VCaP (cell line): ENCODE measurements around the gene CDC25A.

ENCODE experiments used
- H3K27ac ChIP-seq: fragments of 450-650 bp; 2 replicates; pipeline ENCODE4 v1.5.1; 2017
- TF ChIP-seq, protein P1 (sequence below): fragments of 450-650 bp; conservative IDR thresholded peaks from 2 replicates; pipeline ENCODE4 v1.5.1; 2017; ENCODE audit warnings: mild to moderate bottlenecking, moderate library complexity

The CDC25A gene

DNA sequence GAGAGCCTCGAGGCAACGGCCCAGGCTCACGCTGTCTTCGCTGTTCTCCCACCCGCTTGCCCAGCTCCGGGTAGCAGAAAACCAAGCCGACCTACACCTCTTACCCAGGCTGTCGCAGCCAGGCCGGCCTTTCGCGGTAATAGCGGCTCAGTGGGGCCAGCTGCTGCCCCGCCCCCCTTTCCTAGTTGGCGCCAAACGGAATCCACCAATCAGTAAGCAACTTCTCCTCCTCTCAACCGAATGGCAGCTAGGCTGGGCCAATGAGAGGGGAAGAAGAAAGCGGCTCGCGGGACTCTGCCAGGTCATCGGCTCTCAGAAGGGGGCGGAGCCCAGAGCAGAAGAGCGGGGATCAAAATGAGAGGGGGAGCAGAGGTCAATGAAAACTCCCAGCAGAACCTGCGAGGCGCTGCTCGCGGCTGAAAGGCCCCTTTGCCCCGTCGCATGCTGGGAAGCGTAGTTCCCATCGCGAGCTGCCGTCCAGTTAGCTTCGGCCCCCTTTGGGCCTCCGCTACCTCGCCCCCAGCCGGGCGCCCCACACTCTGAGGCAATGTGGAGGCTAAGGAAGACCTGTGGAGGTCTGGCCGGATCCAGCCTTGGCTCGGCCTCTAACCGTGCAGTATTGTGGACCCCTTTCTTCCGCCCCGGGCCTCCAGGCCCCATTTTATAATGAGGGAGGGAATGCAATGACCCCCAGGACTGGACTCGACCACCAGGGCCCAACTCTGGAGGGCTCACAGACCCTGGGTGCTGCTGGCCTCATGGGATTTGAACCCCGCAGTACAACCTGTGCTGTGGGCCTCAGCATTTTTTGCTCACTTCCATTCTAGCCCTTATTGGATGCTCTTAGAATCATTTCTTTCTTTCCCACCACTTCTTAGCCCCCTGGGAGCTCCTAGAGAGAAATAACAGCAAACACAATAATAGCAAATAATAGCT, at the start of gene CDC25A:
CDC25A (minus strand) TSS at position 152 of the 936 bp plus-strand sequence. CDS start 470 bp downstream, outside the sequence.
- peak within 1 kb of the TSS; percentile 86 for H3K27ac ChIP-seq

DNA sequence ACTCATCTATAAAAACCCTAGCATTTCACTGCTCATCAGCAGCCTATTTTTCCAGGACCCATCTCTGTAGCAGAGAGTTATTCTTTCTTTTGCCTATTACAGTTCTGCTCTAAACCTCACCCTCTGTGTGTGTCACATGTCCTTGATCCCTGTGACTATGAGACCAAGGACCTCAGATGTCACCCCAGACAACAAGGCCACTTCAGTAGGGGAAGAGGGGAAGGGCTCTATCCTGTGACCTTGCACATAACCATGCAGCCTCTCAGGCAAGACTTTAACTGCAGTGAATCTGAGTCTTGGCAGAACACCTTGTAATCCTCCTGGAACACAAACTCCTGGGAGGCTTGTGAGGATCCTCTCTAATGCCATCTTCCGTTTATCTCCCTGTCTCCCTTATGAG, 48.3 kb upstream of the CDC25A start:
- peak overlapping the region; percentile 64 for H3K27ac ChIP-seq
- TF ChIP-seq, protein P1, sequence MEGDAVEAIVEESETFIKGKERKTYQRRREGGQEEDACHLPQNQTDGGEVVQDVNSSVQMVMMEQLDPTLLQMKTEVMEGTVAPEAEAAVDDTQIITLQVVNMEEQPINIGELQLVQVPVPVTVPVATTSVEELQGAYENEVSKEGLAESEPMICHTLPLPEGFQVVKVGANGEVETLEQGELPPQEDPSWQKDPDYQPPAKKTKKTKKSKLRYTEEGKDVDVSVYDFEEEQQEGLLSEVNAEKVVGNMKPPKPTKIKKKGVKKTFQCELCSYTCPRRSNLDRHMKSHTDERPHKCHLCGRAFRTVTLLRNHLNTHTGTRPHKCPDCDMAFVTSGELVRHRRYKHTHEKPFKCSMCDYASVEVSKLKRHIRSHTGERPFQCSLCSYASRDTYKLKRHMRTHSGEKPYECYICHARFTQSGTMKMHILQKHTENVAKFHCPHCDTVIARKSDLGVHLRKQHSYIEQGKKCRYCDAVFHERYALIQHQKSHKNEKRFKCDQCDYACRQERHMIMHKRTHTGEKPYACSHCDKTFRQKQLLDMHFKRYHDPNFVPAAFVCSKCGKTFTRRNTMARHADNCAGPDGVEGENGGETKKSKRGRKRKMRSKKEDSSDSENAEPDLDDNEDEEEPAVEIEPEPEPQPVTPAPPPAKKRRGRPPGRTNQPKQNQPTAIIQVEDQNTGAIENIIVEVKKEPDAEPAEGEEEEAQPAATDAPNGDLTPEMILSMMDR, result no peak

More for the DNA sequence above, at the start of gene CDC25A:
- TF ChIP-seq, protein P1, result no peak

DNA sequence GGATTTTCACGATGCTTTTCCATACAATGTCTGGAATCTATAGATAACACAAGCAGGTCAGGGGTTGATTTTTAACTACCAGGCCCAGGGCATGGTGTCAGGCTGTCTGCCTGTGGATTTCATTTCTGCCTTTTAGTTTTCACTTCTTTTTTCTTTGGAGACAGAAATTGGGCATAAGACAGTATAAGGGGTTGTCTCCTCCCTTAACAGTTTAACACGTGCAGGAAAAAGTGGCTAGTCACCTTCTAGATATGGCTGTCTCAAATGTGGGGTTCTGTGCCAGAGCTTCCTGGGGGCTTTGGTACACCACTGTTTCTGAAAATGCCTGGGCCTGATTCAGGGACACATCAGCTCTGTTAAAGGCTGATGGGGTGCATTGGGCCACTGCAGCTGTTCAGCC, 45.3 kb upstream of the CDC25A start:
- TF ChIP-seq, protein P1, result no peak
- H3K27ac ChIP-seq, result peak overlapping the region; percentile 95

DNA sequence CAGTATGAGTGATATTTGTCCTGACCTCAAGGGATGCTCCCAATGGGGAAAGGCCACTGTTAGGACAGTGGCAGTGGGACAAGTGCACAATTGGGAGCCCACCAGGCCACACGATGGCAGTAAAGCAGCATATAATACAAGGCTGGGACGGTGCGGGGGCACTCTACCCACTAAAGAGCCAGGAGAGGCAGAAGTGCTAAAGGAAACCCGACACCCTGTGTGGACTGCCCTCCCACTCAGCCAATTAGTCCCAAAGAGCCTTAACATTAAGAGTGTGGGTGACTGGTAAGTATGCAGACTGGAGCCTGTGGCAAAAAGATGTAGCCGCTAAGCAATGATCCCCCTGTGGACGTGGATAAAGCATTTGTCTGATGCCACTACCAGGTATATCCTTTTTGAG, 44.5 kb upstream of the CDC25A start:
- TF ChIP-seq, protein P1, result peak; percentile 70
- H3K27ac ChIP-seq, result peak overlapping the region; percentile 95

DNA sequence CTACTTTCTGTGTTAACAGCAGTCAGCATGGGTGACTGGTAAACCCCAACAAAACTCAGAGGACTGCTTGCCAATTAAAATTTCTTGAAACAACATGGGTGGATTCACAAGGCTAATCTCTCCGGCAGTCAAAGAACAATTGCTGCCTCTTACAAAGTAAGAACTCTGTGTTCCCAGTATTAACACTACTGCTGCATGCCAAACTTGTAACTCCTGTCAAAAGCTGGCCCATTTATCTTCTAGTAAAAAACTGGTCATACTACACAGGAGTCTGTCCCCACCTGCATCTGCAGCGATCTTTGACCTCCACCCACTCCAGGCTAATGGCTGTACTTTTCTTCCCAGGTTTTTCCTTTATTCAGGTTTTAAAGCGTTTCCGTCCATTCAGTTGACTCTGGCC, 44.0 kb upstream of the CDC25A start:
- peak overlapping the region; percentile 95 for H3K27ac ChIP-seq
- TF ChIP-seq, protein P1, result no peak

DNA sequence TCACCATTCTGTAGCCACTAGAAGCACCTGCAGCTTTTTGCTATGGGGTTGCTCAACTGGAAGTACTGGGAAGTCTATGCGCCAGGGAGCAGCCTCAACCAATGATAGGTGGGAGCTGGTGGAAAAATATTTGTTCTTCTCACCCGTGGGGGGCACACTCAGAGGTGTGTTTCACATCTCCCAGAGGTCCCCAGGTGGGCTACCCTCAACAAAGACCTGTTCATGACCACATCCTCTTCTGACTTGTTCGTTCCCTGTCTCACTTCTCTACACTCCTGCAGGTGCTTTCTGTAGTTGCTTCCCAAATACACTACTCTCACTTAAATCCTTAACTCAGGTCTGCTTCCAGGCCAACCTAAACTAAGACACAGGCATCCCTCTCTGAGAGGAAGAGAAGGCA, 38.7 kb upstream of the CDC25A start:
- TF ChIP-seq, protein P1, result no peak
- no peak overlapping the region for H3K27ac ChIP-seq

DNA sequence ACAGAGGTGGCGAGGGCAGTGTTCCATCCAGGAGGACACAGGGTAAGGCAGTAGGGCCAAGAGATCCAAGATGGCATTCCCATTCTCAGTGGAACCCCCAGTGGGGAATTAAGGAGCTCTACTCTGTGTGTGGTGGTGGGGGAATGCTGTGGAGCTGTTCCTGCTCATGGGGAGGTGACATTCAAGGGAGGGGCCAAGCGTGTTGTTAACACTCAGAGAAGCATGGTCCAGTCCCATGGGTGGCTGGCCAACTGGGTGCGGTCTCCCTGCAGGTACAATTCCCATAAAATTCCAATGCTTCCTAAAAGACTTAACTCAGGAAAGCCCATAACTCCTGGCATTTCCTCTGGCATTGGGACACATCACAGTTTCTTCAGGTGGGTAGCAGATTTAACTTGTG, 37.4 kb upstream of the CDC25A start:
- TF ChIP-seq, protein P1, result no peak
- H3K27ac ChIP-seq, result no peak overlapping the region
